Measurements from ENCODE around the gene DCDC1.
A peak's percentile ranks its signal among the peaks of the same experiment; 100 is the strongest.
"Not testable (repeated sequence)": the region's sequence is repeated elsewhere in the genome, so short reads cannot be mapped to it uniquely, and the experiment has no call there.

Gene DCDC1

DNA sequence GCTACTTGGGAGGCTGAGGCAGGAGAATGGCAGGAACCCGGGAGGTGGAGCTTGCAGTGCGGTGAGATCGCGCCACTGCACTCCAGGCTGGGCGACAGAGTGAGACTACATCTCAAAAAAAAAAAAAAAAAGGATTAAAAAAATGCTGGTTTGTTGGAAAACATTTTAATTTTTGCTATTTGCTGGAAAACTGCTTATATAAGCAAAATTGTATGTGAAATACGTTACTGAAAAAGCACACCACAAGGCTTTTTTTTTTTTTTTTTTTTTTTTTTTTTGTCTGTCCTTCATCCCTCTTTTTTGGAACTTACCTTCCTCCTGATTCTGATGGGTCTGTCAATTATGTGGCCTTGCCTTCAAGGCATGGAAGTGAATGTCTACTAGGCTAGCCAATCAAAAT lies 40.8 kb downstream of the DCDC1 start:
- no peak for DNase-seq (ENCODE audit: low read depth)

DNA sequence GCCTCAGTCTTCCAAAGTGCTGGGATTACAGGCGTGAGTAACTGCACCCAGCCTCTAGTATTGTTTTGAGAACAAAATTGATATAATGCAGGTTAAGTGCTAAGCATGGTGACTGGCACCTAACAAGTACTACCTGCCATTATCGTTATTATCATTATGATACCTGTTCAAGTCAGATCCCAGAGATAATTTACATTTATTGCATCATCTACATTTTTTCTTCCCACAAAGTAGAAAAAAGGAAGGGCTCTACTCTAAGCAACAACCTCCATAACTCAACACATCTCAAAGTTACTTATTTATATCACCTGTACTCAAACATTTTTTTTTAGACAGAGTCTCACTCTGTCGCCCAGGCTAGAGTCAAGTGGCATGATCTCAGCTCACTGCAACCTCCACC lies 42.1 kb downstream of the DCDC1 start:
- DNase-seq (ENCODE audit: low read depth), result no peak

GRCh38 chr11:31326470-31327148 lies 42.9 kb downstream of the DCDC1 start:
- DNase-seq (ENCODE audit: low read depth), result no peak

GRCh38 chr11:31325160-31325559 lies 44.4 kb downstream of the DCDC1 start:
- DNase-seq (ENCODE audit: low read depth), result no peak

DNA sequence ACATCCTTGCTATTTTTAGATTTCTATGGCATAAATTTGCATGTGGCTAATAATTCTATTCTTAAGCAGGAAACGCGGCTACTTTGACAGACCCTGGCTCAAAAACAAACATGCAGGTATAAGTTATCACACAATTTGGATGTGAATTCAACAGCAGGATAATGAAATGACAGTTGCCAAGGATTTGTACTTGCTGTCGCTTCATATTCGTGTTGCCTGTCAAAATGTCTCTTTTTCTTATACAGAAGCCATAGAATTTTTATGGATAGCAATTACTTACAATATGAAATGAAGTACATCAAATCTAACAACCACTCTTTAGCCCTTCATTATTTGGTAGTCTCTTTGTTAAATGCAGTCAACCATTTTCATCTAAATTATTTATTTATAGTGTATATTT lies 46.4 kb downstream of the DCDC1 start:
- DNase-seq (ENCODE audit: low read depth), result no peak

- not testable (repeated sequence) for DNase-seq (ENCODE audit: low read depth)
Observed at GRCh38 chr11:31321494-31321893, 48.0 kb downstream of the DCDC1 start.

- no peak for DNase-seq (ENCODE audit: low read depth)
Observed at GRCh38 chr11:31303644-31304180, 65.8 kb downstream of the DCDC1 start.

DNA sequence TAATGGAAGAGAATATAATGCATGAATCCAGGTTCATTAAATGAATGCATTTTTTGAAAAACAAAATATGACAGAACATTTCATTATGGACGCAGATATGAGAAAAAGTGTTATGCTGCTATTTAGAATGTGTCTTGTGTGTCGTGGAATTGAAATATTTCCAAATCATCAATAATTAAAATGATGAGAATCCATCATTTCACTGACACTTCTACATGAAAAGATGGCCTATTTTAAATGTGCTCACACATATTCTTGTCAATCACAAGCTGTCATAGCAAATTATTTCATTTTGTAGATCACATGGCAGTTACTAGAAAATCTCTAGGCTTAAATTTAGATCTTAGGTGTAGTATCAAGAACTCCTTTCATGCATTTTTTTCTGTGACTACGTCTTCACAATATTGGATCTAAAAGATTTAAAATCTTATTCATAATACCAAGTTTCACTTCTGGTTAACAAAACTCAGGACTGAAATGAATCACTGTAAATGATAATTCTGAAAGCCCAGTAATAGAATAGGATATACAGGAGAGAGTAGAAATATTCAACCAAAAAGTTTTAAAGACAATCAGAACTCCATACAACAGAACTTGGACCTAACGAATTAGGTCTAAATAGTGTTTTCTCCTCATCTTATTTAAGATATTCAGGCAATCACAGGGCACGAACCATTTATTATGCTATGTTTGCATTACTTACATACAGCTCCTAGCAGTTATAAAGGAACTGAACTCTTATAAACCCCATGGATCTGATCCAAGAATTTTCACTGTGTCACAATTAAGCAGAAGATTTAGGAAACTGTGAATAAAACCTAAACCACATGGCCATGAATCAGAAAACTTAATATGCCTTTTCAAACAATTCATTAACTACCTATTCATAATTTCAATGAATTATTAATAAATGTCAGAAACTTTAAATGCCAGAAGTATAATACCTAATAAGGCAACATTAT lies 67.7 kb downstream of the DCDC1 start:
- no peak for DNase-seq (ENCODE audit: low read depth)

DNA sequence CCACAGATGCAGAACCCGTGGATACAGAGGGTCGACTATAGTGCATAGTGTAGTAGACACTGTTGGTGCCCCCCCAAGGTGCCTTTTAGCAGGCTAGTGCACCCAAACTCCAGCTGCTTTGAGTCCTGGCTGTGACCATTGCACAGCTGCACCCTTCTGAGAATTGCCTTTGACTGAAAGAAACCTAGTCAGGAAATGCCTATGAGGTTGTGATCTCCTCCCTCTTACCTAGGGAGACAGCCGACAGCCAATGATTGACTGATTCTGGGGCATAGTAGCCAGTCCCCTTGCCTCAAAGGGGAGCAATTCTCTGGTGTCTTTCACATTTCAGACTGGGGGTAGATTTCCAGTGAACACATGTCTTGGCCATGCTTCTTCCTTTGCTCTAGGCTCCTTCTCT lies 74.2 kb downstream of the DCDC1 start:
- no peak for DNase-seq (ENCODE audit: low read depth)

DNA sequence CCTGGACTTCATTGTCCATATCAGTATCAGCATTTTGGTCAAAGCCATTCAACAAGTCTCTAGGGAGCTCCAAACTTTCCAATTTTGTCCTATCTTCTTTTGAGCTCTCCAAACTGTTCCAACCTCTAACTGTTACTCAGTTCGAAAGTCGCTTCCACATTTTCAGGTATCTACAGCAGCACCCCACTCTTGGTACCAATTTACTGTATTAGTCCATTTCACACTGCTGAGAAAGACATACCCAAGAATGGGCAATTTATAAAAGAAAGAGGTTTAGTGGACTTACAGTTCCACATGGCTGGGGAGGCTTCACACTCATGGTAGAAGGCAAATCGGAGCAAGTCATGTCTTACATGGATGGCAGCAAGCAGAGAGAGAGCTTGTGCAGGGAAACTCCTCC lies 96.0 kb downstream of the DCDC1 start:
- not testable (repeated sequence) for DNase-seq (ENCODE audit: low read depth)

- no peak for DNase-seq (ENCODE audit: low read depth)
Observed at GRCh38 chr11:31267720-31268119, 101.8 kb downstream of the DCDC1 start.

DNA sequence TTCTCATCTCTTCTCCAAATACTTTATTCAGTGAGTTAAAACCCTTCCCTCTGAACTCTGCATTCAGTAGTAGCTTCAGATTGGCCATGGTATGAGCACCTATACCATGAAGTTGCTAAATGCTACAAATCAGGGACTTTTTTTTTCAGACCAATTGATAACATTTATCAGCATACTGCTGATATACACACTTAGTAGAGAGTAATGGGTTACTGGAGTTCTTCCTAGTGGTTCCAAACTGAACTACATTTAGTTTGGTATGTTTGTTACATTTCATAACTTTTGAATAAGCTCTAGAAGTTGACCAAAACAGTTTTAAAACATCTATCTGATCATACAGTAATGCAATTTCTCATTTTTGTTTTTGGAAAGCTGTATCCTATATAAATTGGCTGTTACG lies 104.7 kb downstream of the DCDC1 start:
- DNase-seq (ENCODE audit: low read depth), result no peak

DNA sequence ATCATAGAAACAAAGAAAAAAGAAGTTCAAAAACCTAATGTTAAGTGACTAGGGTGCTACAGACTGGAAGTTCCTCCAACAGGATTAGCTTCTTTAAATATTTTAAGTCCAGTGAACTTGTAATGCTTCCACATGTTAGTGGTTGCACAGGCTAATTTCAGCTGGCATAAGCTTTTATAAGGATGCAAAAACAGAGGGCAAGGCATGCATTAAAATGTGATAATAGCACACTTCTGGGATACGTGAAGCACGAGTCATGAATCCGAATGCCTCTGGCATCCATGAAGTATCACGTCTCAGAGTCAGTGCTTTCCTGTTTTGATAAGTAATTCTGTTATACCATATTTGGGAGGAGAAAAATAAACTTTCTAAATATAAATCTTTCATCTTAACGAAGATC lies 106.8 kb downstream of the DCDC1 start:
- DNase-seq (ENCODE audit: low read depth), result no peak

DNA sequence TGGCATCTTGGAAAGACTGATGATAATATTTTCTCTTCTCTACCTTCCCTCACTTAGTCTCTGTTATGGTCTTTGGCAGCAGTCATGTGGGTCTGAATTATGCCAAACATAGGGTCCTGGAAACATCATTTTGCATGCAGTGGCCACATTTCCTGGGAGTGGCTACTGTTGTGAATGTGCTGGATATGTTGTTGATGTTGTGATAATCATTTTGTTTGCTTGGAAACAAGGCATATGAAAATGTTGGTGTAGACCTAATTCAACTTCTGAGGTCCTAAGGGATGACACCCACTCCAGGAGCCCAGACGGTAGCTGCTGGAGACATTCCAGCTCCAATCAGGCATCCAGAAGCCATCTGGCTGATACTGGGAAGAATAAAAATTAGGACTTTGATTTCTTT lies 109.7 kb downstream of the DCDC1 start:
- DNase-seq (ENCODE audit: low read depth), result no peak

- DNase-seq (ENCODE audit: low read depth), result no peak
Observed at GRCh38 chr11:31254415-31254814, 115.1 kb downstream of the DCDC1 start.

GRCh38 chr11:31248768-31249167 lies 120.8 kb downstream of the DCDC1 start:
- DNase-seq (ENCODE audit: low read depth), result no peak

DNA sequence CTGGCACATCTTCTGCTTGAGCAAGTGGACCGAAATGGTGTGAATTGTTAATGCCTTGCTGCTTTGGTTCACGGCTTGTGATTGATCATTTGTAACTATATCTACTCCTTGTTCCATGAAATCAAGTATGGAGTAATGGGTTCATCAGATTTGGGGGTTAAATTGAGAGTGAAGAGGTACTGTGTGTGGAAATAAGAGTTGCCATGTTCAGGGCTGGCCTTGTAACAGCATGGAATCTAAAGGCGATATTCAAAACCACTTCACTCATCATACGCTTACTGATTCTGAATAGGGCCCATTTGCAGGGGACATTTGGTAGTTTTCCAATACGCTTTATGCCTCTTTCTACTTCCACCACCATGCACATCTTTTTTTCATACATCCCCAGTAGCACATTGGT lies 122.2 kb downstream of the DCDC1 start:
- DNase-seq (ENCODE audit: low read depth), result no peak

DNA sequence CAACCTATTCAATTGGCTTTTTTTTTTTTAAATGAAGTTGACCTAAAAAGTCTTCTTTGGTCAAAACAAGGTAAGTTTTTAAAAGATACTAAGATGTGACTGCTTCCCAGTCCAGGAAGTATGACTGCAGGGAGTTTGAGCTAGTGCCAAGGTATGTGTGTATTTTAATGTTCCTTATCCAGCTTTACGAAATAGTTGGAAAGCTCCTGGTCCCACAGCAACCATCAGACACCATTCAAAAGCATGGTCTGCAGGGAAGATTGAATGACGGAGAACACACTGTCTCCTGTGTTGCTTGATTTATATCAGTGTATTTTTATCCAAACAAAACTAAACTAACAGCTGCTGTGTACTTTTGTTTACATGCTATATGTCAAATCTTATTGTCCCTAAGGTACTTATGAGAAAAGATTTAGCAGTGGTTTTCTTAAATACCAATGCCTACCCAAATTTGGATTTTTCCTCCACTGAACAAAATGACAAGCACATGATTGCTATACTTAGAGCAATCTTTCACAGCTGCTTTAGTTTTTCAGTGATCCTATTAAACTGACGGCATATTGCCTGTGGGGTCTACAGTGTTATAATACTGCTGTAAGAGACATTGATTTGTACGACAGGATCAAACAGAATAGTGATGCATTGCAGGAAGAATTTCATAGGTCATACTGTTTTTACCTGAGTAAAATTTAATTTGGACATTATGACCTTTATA lies 122.9 kb downstream of the DCDC1 start:
- DNase-seq (ENCODE audit: low read depth), result no peak

GRCh38 chr11:31243706-31244105 lies 125.8 kb downstream of the DCDC1 start:
- no peak for DNase-seq (ENCODE audit: low read depth)

GRCh38 chr11:31240340-31240904 lies 129.1 kb downstream of the DCDC1 start:
- DNase-seq (ENCODE audit: low read depth), result peak; percentile 11

DNA sequence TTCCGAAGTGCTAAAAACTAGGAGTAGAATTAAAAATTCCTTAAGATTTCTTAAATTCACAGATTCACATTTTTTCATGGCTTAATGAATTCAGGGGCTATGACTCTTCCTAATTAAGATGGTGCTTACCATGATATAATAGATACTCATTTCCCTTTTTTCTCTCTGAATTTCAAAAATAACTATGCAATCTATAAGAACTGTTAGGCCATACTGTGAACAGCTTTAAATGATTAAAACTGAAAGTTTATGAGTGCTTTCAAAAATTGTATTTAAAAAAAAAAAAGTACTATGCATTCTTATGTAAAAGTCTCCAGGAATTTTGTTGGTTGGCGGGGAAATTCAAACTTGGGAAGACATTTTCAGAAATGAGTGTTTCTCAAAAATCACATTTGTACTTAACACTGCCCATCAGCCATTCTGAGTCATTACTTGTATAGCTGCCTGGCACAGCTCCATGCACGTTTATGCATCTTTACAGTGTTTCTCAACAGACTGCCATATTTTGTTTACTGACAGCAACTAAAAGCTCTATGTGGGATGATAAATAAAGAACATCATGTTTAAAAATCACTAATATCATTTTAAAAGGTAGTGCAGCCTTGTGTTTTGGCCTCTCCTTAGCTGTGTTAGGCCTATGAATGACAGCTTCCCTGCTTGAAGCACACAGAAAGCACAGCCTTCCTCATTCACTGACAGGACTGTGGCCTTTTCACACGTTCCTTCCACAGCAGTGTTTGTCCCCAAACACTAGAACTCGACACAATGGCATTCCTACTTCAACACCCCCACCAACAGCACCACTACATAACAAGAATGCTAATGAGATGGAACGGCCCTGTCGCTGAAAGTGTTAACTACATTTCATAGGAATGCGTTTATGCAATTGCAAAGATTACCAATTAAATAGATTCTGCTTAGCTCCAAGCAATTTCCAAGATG lies 131.4 kb downstream of the DCDC1 start:
- DNase-seq (ENCODE audit: low read depth), result no peak

Data from CMK (cell line).